Fibroblast of lung (primary cell): Measurements from ENCODE around the gene COL25A1. TPM values are rescaled to one million over a fixed set of nuclear protein-coding genes. Genes with fewer than 3 reads are reported as not detected.
A peak's percentile ranks its signal among the peaks of the same experiment; 100 is the strongest.

ENCODE experiments used
- DNase-seq, 2 donors: peaks; one replicate each; pipeline versions ENCODE4 v3.0.0 to v3.0.0-alpha.2; 2010; ENCODE audit warnings: low read depth in 2 of 2
- H2AFZ ChIP-seq: 2 replicates; pipeline ENCODE4 v1.5.1; 2012; ENCODE audit warnings: low read length, control low read depth, inconsistent platforms
- H3K27ac ChIP-seq: 2 replicates; pipeline ENCODE4 v1.5.1; 2011; ENCODE audit warnings: low read length, control low read depth; ENCODE audit not compliant: insufficient read depth
- H3K27me3 ChIP-seq: 2 replicates; pipeline ENCODE4 v1.5.1; 2011; ENCODE audit warnings: mild to moderate bottlenecking, low read length; ENCODE audit not compliant: control insufficient read depth, insufficient read depth
- H3K36me3 ChIP-seq: 2 replicates; pipeline ENCODE4 v1.5.1; 2011; ENCODE audit warnings: low read length; ENCODE audit not compliant: control insufficient read depth, insufficient read depth
- H3K4me1 ChIP-seq: 2 replicates; pipeline ENCODE4 v1.5.1; 2011; ENCODE audit warnings: low read length; ENCODE audit not compliant: control insufficient read depth, insufficient read depth; ENCODE audit errors: extremely low read depth
- H3K4me2 ChIP-seq: 2 replicates; pipeline ENCODE4 v1.5.1; 2011; ENCODE audit warnings: low read length, control low read depth; ENCODE audit not compliant: insufficient read depth; ENCODE audit errors: extremely low read depth
- H3K4me3 ChIP-seq, 4 experiments: fragments of 200-600 bp in 1 of 4; sonication (generic) in 1 of 4; replicated peaks in 1 of 4; 2 replicates each; pipeline ENCODE4 v1.5.1; 2011 to 2016; ENCODE audit warnings: low read length in 4 of 4, low read depth in 3 of 4, mild to moderate bottlenecking in 3 of 4, control low read depth in 2 of 4, inconsistent platforms in 1 of 4, mixed read lengths in 1 of 4; ENCODE audit not compliant: insufficient read depth in 1 of 4; ENCODE audit errors: control extremely low read depth in 1 of 4
- H3K79me2 ChIP-seq: 2 replicates; pipeline ENCODE4 v1.5.1; 2012; ENCODE audit warnings: mild to moderate bottlenecking, low read length, inconsistent platforms; ENCODE audit not compliant: control insufficient read depth, insufficient read depth
- H3K9ac ChIP-seq: 2 replicates; pipeline ENCODE4 v1.5.1; 2011; ENCODE audit warnings: mild to moderate bottlenecking, low read length, control low read depth; ENCODE audit not compliant: insufficient read depth
- H3K9me3 ChIP-seq: 2 replicates; pipeline ENCODE4 v1.5.1; 2012; ENCODE audit warnings: low read depth, low read length; ENCODE audit not compliant: control insufficient read depth, insufficient read depth
- H4K20me1 ChIP-seq: 2 replicates; pipeline ENCODE4 v1.5.1; 2011; ENCODE audit warnings: low read length; ENCODE audit not compliant: control insufficient read depth, insufficient read depth; ENCODE audit errors: extremely low read depth
- EZH2 ChIP-seq: IDR thresholded peaks from 2 replicates; pipeline ENCODE4 v1.5.1; 2012; ENCODE audit warnings: low read length, control low read depth, mild to moderate bottlenecking; ENCODE audit errors: missing control alignments
- polyA plus RNA-seq, 2 donors: library from polyadenylated mRNA; depleted of rRNA in 1 of 2; stranded (reverse) in 1 of 2; unstranded in 1 of 2; fragments of >200 nt; gene quantifications; 2 replicates each; pipeline ENCODE4 v1.2.1, GENCODE V29; 2011 to 2012; ENCODE audit warnings: missing spikeins in 1 of 2
- total RNA-seq: library from RNA; depleted of rRNA; stranded (reverse); fragments of >200 nt; gene quantifications from 2 replicates; pipeline ENCODE4 v1.2.1, GENCODE V29; 2014
- TF ChIP-seq, protein P1 (sequence below), 2 donors: IDR thresholded peaks in 1 of 2; conservative IDR thresholded peaks in 1 of 2; 1 replicate in 1 of 2; 2 replicates in 1 of 2; pipeline ENCODE4 v1.5.1; 2011 to 2012; ENCODE audit warnings: low read length in 2 of 2, control low read depth in 1 of 2, inconsistent platforms in 1 of 2, low read depth in 1 of 2, mild to moderate bottlenecking in 1 of 2

COL25A1 gene
- total and polyA plus RNA-seq, 2 donors (not counting 1 experiment from before 2014, with no cell fraction given) = under 0.01 to 0.01 TPM

DNA sequence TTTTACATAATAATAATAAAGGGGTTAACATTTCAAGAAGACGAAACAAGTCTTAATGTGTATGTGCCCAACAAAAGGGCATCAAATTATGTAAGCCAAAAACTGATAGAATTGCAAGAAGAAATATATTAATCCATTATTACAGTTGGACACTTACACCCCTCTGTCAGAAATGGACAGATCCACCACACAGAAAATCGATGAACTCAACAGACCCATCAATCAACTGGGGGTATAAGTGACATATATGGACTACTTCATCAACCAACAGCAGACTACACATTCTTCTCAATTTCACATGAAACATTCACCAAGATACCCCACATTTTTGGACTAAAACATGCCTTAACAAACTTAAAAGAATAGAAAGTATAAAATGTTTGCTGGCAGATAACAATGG, 183.8 kb downstream of the COL25A1 start:
- no peaks in the 10 kb centered on the region for H3K9me3 ChIP-seq
- no peaks in the 10 kb centered on the region for H3K36me3 ChIP-seq
- H4K20me1 ChIP-seq = no peaks in the 10 kb centered on the region
- H3K27ac ChIP-seq = no peak overlapping the region
- no peak overlapping the region for H3K9ac ChIP-seq
- DNase-seq = no peak
- no peaks in the 10 kb centered on the region for H3K79me2 ChIP-seq
- no peak overlapping the region for H3K4me2 ChIP-seq
- no peak overlapping the region for H2AFZ ChIP-seq
- H3K4me1 ChIP-seq = no peaks in the 10 kb centered on the region
- TF ChIP-seq, protein P1, sequence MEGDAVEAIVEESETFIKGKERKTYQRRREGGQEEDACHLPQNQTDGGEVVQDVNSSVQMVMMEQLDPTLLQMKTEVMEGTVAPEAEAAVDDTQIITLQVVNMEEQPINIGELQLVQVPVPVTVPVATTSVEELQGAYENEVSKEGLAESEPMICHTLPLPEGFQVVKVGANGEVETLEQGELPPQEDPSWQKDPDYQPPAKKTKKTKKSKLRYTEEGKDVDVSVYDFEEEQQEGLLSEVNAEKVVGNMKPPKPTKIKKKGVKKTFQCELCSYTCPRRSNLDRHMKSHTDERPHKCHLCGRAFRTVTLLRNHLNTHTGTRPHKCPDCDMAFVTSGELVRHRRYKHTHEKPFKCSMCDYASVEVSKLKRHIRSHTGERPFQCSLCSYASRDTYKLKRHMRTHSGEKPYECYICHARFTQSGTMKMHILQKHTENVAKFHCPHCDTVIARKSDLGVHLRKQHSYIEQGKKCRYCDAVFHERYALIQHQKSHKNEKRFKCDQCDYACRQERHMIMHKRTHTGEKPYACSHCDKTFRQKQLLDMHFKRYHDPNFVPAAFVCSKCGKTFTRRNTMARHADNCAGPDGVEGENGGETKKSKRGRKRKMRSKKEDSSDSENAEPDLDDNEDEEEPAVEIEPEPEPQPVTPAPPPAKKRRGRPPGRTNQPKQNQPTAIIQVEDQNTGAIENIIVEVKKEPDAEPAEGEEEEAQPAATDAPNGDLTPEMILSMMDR (conservative IDR thresholded peaks at IDR 0.05 in 1 of 2, IDR thresholded peaks at IDR 0.05 in 1 of 2; ENCODE audit: low read depth in 1 of 2, low read length in 2 of 2) = no peak
- TF ChIP-seq EZH2 = no peak
- no peaks in the 10 kb centered on the region for H3K27me3 ChIP-seq
- H3K4me3 ChIP-seq = no peak overlapping the region

- H3K4me2 ChIP-seq = no peak overlapping the region
- no peaks in the 10 kb centered on the region for H3K79me2 ChIP-seq
- no peaks in the 10 kb centered on the region for H3K4me1 ChIP-seq
- no peaks in the 10 kb centered on the region for H4K20me1 ChIP-seq
- no peaks in the 10 kb centered on the region for H3K36me3 ChIP-seq
- no peak overlapping the region for H3K4me3 ChIP-seq
- no peak overlapping the region for H3K27ac ChIP-seq
- no peak for DNase-seq
- no peak for TF ChIP-seq EZH2
- TF ChIP-seq, protein P1 (conservative IDR thresholded peaks at IDR 0.05 in 1 of 2, IDR thresholded peaks at IDR 0.05 in 1 of 2; ENCODE audit: low read depth in 1 of 2, low read length in 2 of 2) = no peak
- H3K9me3 ChIP-seq = no peaks in the 10 kb centered on the region
- H3K27me3 ChIP-seq = no peaks in the 10 kb centered on the region
- H2AFZ ChIP-seq = no peak overlapping the region
- no peak overlapping the region for H3K9ac ChIP-seq
Observed at GRCh38 chr4:109114501-109114900, 188.0 kb downstream of the COL25A1 start.

GRCh38 chr4:109113521-109113920, 188.9 kb downstream of the COL25A1 start:
- H3K4me3 ChIP-seq = no peak overlapping the region
- H3K79me2 ChIP-seq = no peaks in the 10 kb centered on the region
- no peak overlapping the region for H3K9ac ChIP-seq
- DNase-seq = peak; percentile 4
- H3K27me3 ChIP-seq = no peaks in the 10 kb centered on the region
- H3K4me2 ChIP-seq = no peak overlapping the region
- H3K36me3 ChIP-seq = no peaks in the 10 kb centered on the region
- no peak overlapping the region for H2AFZ ChIP-seq
- H4K20me1 ChIP-seq = no peaks in the 10 kb centered on the region
- H3K4me1 ChIP-seq = no peaks in the 10 kb centered on the region
- H3K27ac ChIP-seq = no peak overlapping the region
- no peak for TF ChIP-seq EZH2
- TF ChIP-seq, protein P1 (conservative IDR thresholded peaks at IDR 0.05 in 1 of 2, IDR thresholded peaks at IDR 0.05 in 1 of 2; ENCODE audit: low read depth in 1 of 2, low read length in 2 of 2) = no peak
- H3K9me3 ChIP-seq = no peaks in the 10 kb centered on the region
